ENCODE data around the gene SYNDIG1. TPM values are rescaled to one million over a fixed set of nuclear protein-coding genes. Genes with fewer than 3 reads are reported as not detected.

The SYNDIG1 gene
- total RNA-seq, 6 donors from 2014 or later, result 0.30 to 0.37 (median 0.34) TPM; not detected in 3

- Histone ChIP-seq H3K27me3 (no peaks in the 10 kb centered on the region), H3K36me3 (no peaks in the 10 kb centered on the region), H3K27ac (no peak overlapping the region), H3K4me3 (no peak overlapping the region), H3K9me3 (no peaks in the 10 kb centered on the region), H3K4me1 (no peaks in the 10 kb centered on the region)
- WGBS, 2 donors, result 95 to 96% methylated on average over 10 to 14 of the region's 14 CpGs
- TF ChIP-seq EP300 (IDR thresholded peaks at IDR 0.05) (no peak), POLR2A (IDR thresholded peaks at IDR 0.05) (no peak), CTCF (IDR thresholded peaks at IDR 0.05) (no peak), POLR2AphosphoS5 (IDR thresholded peaks at IDR 0.05) (no peak)
- ATAC-seq (ENCODE audit: low FRiP score in 2 of 2) (no peak), DNase-seq (peak in 1 of 2 donors; percentile 47)
These were observed 47.2 kb upstream of the SYNDIG1 start for GRCh38 chr20:24422091-24422760.

- Histone ChIP-seq H3K27ac (no peak overlapping the region), H3K36me3 (no peaks in the 10 kb centered on the region), H3K4me1 (no peaks in the 10 kb centered on the region), H3K4me3 (no peak overlapping the region), H3K27me3 (no peaks in the 10 kb centered on the region), H3K9me3 (no peaks in the 10 kb centered on the region)
- 59 to 62% methylated on average over 10 to 11 of the region's 11 CpGs for WGBS, 2 donors
- TF ChIP-seq POLR2AphosphoS5 (IDR thresholded peaks at IDR 0.05) (no peak), POLR2A (IDR thresholded peaks at IDR 0.05) (no peak), CTCF (IDR thresholded peaks at IDR 0.05) (no peak)
- DNase-seq, result no peak
- no peak for ATAC-seq (ENCODE audit: low FRiP score in 2 of 2)
These were observed 45.8 kb upstream of the SYNDIG1 start for GRCh38 chr20:24423390-24424313.

- H3K9me3 ChIP-seq, result no peaks in the 10 kb centered on the region
- TF ChIP-seq CTCF (IDR thresholded peaks at IDR 0.05) (no peak), POLR2AphosphoS5 (IDR thresholded peaks at IDR 0.05) (no peak), EP300 (IDR thresholded peaks at IDR 0.05) (no peak), POLR2A (IDR thresholded peaks at IDR 0.05) (no peak)
- no peaks in the 10 kb centered on the region for H3K4me1 ChIP-seq
- H3K27me3 ChIP-seq, result no peaks in the 10 kb centered on the region
- no peak overlapping the region for H3K4me3 ChIP-seq
- no peaks in the 10 kb centered on the region for H3K36me3 ChIP-seq
- ATAC-seq (ENCODE audit: low FRiP score in 2 of 2) (no peak), DNase-seq (no peak)
- WGBS, 2 donors, result 84 to 85% methylated on average over 4 of the region's 4 CpGs
- H3K27ac ChIP-seq, result no peak overlapping the region
These were observed 43.8 kb upstream of the SYNDIG1 start for GRCh38 chr20:24425523-24426135.

GRCh38 chr20:24431279-24432045 lies 38.0 kb upstream of the SYNDIG1 start:
- ATAC-seq (ENCODE audit: low FRiP score in 2 of 2) (no peak), DNase-seq (no peak)
- H3K4me1 ChIP-seq, result no peaks in the 10 kb centered on the region
- WGBS, 2 donors, result 67 to 85% methylated on average over 6 of the region's 6 CpGs
- H3K27ac ChIP-seq, result no peak overlapping the region
- no peaks in the 10 kb centered on the region for H3K36me3 ChIP-seq
- H3K27me3 ChIP-seq, result no peaks in the 10 kb centered on the region
- TF ChIP-seq CTCF (IDR thresholded peaks at IDR 0.05), result no peak
- TF ChIP-seq POLR2AphosphoS5 (IDR thresholded peaks at IDR 0.05), result no peak
- TF ChIP-seq POLR2A (IDR thresholded peaks at IDR 0.05), result no peak
- TF ChIP-seq EP300 (IDR thresholded peaks at IDR 0.05), result no peak
- no peak overlapping the region for H3K4me3 ChIP-seq
- no peaks in the 10 kb centered on the region for H3K9me3 ChIP-seq
